Vagina (tissue), 2 donors: ENCODE measurements around the gene KCNJ15.

ENCODE experiments used
- POLR2A ChIP-seq, 2 donors: fragments of 450-650 bp; IDR thresholded peaks; one replicate each; pipeline ENCODE4 v1.6.1; 2017; ENCODE audit warnings: antibody characterized with exemption in 2 of 2, mild to moderate bottlenecking in 2 of 2, moderate library complexity in 2 of 2
- POLR2AphosphoS5 ChIP-seq, 2 donors: sonication (generic); formaldehyde crosslinking; IDR thresholded peaks; one replicate each; pipeline ENCODE4 v1.9.0; 2017; ENCODE audit warnings: antibody characterized with exemption in 2 of 2, mild to moderate bottlenecking in 2 of 2, low read depth in 1 of 2; ENCODE audit not compliant: insufficient read depth in 1 of 2

DNA sequence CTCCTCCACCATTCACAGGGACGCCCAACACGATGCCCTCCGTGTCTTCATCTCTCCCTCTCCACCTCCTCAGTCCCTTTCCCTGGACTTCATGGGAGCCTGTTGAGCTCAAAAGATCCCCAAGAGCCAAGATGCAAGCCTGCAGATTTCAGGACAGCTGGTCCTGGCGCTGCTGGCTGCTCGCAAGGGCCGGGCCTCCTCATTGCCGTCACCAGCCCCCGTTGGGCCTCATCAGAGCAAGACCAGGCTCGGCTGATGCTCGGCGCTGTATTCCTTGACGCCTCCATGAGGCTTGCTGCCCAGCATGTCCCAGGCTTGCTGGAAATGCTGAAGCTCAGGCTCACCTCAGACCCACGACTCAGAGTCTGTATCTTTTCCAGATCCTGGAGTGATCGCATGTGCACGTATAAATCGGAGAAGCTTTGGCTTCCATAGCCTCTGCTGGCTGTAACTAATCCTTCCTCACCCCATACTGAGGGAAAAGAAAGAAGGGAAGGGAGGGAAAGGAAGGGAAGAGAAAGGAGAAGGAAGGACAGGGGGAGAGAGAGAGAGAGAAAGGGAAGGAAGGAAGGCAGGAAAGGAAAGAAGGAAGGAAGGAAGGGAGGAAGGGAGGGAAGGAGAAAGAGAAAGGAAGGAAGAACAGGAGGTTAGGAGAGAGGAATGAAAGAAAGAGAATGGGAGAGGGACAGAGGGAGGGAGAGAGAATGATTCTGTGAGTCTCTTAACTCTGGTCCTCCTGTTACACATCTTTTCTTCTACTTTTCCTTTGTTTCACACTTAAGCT lies 94.6 kb downstream of the KCNJ15 start:
- TF ChIP-seq POLR2AphosphoS5 (IDR thresholded peaks at IDR 0.05; ENCODE audit: insufficient read depth in 1 of 2, low read depth in 1 of 2) (no peak), POLR2A (IDR thresholded peaks at IDR 0.05) (no peak)
